ENCODE measurements around the gene MLX.

DNA sequence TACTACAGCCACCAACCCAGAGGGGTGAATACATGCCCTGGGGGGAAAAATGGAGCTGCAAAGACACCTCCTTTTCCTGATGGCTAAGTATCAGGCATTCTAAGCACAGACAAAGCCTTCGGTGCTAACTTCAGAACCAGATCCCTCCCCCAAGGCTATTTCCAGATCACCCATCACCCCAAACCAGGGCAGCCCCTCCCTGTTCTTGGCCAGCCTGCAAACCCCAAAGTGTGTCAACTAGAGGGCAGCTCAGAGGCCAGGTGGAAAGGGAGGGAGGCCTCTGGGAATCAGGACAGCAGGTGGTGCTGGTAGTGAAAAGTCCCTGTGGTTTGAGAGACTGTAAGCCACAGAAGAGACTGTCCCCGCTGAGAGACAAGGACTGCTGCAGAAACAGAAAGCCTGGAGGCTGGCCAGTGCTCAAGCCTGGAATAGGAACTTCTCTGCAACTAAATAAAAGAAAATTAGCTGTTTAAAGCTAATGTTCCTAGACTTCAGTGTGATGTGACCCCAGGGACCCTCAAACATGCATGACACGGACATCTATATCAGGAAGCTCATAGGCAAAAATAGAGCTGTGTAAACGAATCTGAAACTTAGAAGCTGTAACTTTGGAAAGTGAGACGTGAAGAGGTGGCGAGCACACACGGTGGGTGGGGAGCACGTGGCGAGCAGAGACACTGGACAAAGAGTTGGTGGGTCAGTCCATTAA is 51.7 kb downstream of the MLX start:
- TF ChIP-seq, protein P1, sequence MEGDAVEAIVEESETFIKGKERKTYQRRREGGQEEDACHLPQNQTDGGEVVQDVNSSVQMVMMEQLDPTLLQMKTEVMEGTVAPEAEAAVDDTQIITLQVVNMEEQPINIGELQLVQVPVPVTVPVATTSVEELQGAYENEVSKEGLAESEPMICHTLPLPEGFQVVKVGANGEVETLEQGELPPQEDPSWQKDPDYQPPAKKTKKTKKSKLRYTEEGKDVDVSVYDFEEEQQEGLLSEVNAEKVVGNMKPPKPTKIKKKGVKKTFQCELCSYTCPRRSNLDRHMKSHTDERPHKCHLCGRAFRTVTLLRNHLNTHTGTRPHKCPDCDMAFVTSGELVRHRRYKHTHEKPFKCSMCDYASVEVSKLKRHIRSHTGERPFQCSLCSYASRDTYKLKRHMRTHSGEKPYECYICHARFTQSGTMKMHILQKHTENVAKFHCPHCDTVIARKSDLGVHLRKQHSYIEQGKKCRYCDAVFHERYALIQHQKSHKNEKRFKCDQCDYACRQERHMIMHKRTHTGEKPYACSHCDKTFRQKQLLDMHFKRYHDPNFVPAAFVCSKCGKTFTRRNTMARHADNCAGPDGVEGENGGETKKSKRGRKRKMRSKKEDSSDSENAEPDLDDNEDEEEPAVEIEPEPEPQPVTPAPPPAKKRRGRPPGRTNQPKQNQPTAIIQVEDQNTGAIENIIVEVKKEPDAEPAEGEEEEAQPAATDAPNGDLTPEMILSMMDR (IDR thresholded peaks at IDR 0.05): peak in 1 of 4 experiments; percentile 9
- no peak for TF ChIP-seq POLR2A (IDR thresholded peaks at IDR 0.05)
